ENCODE data around the gene ENPEP. TPM values are rescaled to one million over a fixed set of nuclear protein-coding genes. Genes with fewer than 3 reads are reported as not detected.

Gene ENPEP
- total and polyA plus RNA-seq, 9 of the 15 experiments (the other 6 are each of a cell fraction or from before 2014, with no cell fraction given): 0.01 TPM; not detected in 7

DNA sequence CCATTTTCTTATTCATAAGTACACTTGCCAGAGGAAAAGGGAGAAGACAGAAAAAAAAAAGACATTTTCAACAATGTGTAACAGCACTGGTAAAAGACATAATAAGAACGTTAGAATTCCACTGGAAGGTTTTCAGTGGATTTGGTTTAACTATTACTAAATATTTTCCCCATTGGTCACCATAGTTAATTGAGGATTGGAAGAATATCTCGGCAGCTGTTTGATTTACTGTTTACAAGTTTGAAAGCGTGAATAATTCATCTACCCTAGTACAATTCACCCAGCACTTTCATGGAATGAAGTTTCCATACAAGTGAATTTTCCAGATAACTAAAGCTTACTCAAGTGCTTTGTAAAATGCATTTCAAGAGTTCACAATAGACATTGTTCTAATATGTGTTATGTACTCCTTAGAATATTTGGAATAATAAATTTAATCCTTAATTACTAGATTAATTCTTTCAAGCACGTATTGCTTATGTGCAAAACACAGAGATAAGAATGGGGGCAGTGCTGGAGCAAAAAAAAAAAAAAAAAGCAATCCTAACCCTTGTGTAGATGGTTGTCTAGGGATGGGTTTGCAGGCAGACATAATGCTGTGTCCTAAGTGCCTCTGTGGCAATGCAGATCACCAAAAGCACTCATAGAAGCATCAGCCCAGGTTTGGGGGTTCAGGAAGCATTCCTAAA, 57.1 kb downstream of the ENPEP start:
- no peaks in the 10 kb centered on the region for H3K27me3 ChIP-seq (ENCODE audit: control insufficient read depth in 2 of 2, insufficient read depth in 2 of 2, low read length in 2 of 2)
- no peaks in the 10 kb centered on the region for H3K9me3 ChIP-seq (replicated peaks; ENCODE audit: control insufficient read depth, insufficient read depth, low read depth, low read length)
- no peak overlapping the region for H2AFZ ChIP-seq (ENCODE audit: low read depth, low read length)
- no peaks in the 10 kb centered on the region for H3K79me2 ChIP-seq (ENCODE audit: control insufficient read depth, insufficient read depth, low read length)
- no peak overlapping the region for H3K4me3 ChIP-seq
- WGBS (ENCODE audit: insufficient coverage, low coverage, missing lambda C conversion rate): 0% methylated on average over 4 of the region's 4 CpGs
- H3K9ac ChIP-seq (ENCODE audit: insufficient read depth in 1 of 2, low read depth in 2 of 2, low read length in 2 of 2): no peak overlapping the region
- H3K4me1 ChIP-seq (replicated peaks in 1 of 2; ENCODE audit: control insufficient read depth in 2 of 2, insufficient read depth in 2 of 2, low read length in 2 of 2): no peaks in the 10 kb centered on the region
- ATAC-seq (no peak), FAIRE-seq (no peak), DNase-seq (ENCODE audit: extremely low read depth in 1 of 4, low spot score in 3 of 4) (no peak)
- ChIA-PET CTCF (ENCODE audit: low intra/inter-chr PET ratio) (no interaction called here), POLR2A (interaction anchor here (0.6 kb wide), 1 partner anchor 1324 kb away, joined by 4 read pairs; no protein-coding TSS in a partner anchor)
- no peak overlapping the region for H3K27ac ChIP-seq (ENCODE audit: extremely low read depth, low read depth, low read length)
- no peak overlapping the region for H3K4me2 ChIP-seq (ENCODE audit: insufficient read depth, low read length)
- H3K36me3 ChIP-seq (ENCODE audit: control insufficient read depth, insufficient read depth, low read length): no peaks in the 10 kb centered on the region
- no peaks in the 10 kb centered on the region for H3K9me1 ChIP-seq (ENCODE audit: control insufficient read depth, insufficient read depth, low read length)
- H4K20me1 ChIP-seq (replicated peaks; ENCODE audit: control insufficient read depth, insufficient read depth, low read length): no peaks in the 10 kb centered on the region; the same call in 1 of the 2 replicates
- TF ChIP-seq, protein P1, sequence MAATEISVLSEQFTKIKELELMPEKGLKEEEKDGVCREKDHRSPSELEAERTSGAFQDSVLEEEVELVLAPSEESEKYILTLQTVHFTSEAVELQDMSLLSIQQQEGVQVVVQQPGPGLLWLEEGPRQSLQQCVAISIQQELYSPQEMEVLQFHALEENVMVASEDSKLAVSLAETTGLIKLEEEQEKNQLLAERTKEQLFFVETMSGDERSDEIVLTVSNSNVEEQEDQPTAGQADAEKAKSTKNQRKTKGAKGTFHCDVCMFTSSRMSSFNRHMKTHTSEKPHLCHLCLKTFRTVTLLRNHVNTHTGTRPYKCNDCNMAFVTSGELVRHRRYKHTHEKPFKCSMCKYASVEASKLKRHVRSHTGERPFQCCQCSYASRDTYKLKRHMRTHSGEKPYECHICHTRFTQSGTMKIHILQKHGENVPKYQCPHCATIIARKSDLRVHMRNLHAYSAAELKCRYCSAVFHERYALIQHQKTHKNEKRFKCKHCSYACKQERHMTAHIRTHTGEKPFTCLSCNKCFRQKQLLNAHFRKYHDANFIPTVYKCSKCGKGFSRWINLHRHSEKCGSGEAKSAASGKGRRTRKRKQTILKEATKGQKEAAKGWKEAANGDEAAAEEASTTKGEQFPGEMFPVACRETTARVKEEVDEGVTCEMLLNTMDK (IDR thresholded peaks at IDR 0.05; ENCODE audit: borderline replicate concordance, insufficient read depth, low read depth, low read length, poor library complexity, severe bottlenecking): no peak
- no peak for TF ChIP-seq FOXA1 (IDR thresholded peaks at IDR 0.05; ENCODE audit: borderline replicate concordance)
- TF ChIP-seq ATF7 (IDR thresholded peaks at IDR 0.05): no peak
- no peak for TF ChIP-seq FOXK1 (CRISPR knock-in tag; IDR thresholded peaks at IDR 0.05; ENCODE audit: borderline replicate concordance)
- TF ChIP-seq ZNF184 (CRISPR knock-in tag; IDR thresholded peaks at IDR 0.05): no peak
- TF ChIP-seq, protein P2, sequence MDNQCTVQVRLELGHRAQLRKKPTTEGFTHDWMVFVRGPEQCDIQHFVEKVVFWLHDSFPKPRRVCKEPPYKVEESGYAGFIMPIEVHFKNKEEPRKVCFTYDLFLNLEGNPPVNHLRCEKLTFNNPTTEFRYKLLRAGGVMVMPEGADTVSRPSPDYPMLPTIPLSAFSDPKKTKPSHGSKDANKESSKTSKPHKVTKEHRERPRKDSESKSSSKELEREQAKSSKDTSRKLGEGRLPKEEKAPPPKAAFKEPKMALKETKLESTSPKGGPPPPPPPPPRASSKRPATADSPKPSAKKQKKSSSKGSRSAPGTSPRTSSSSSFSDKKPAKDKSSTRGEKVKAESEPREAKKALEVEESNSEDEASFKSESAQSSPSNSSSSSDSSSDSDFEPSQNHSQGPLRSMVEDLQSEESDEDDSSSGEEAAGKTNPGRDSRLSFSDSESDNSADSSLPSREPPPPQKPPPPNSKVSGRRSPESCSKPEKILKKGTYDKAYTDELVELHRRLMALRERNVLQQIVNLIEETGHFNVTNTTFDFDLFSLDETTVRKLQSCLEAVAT (IDR thresholded peaks at IDR 0.05): no peak
- TF ChIP-seq, protein P3, sequence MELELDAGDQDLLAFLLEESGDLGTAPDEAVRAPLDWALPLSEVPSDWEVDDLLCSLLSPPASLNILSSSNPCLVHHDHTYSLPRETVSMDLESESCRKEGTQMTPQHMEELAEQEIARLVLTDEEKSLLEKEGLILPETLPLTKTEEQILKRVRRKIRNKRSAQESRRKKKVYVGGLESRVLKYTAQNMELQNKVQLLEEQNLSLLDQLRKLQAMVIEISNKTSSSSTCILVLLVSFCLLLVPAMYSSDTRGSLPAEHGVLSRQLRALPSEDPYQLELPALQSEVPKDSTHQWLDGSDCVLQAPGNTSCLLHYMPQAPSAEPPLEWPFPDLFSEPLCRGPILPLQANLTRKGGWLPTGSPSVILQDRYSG (tag; conservative IDR thresholded peaks at IDR 0.05; ENCODE audit: low read depth): no peak
- TF ChIP-seq, protein P4, sequence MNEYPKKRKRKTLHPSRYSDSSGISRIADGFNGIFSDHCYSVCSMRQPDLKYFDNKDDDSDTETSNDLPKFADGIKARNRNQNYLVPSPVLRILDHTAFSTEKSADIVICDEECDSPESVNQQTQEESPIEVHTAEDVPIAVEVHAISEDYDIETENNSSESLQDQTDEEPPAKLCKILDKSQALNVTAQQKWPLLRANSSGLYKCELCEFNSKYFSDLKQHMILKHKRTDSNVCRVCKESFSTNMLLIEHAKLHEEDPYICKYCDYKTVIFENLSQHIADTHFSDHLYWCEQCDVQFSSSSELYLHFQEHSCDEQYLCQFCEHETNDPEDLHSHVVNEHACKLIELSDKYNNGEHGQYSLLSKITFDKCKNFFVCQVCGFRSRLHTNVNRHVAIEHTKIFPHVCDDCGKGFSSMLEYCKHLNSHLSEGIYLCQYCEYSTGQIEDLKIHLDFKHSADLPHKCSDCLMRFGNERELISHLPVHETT (CRISPR knock-in tag; conservative IDR thresholded peaks at IDR 0.05 in 1 of 2, IDR thresholded peaks at IDR 0.05 in 1 of 2): no peak
- BruUV-seq (replicated peaks): no TSS peak
- intact Hi-C loops (cut with micrococcal nuclease): no loop called here
- in situ Hi-C loops (cut with MboI): no loop called here

Measured in K562 (cell line).